SK-N-SH (cell line): ENCODE data around the gene ATP7B. TPM values are rescaled to one million over a fixed set of nuclear protein-coding genes. Genes with fewer than 3 reads are reported as not detected.

Source experiments
- CTCF ChIA-PET: fragments of 300-600, 350-600 bp; formaldehyde crosslinking; extraction: SDS; loops from one replicate; lab custom pipeline; 2021; lab: Yijun Ruan, JAX
- POLR2A ChIA-PET: fragments of 350-600 bp; sonication (Branson Sonifier 250); formaldehyde crosslinking; extraction: SDS; loops from one replicate; lab custom pipeline; 2020; ENCODE audit warnings: antibody characterized with exemption, inconsistent platforms; lab: Yijun Ruan, JAX
- DNase-seq: peaks from one replicate; pipeline ENCODE4 v3.0.0; 2012
- H2AFZ ChIP-seq: fragments of 200-600 bp; sonication (generic); 2 replicates; pipeline ENCODE4 v1.8.1; 2016; ENCODE audit warnings: antibody characterized with exemption, mild to moderate bottlenecking, low read depth
- H3F3A ChIP-seq: fragments of 200-600 bp; sonication (generic); replicated peaks from 2 replicates; pipeline ENCODE3; 2016; ENCODE audit warnings: antibody characterized with exemption, mild to moderate bottlenecking; ENCODE audit not compliant: insufficient read depth
- H3K27ac ChIP-seq, 2 experiments: fragments of 200-500 bp in 1 of 2; fragments of 200-600 bp in 1 of 2; sonication (Bioruptor generic) in 1 of 2; sonication (generic), shearing (Covaris generic) in 1 of 2; 2 replicates each; pipeline versions ENCODE4 v1.5.1 to v1.6.1; 2014 to 2016; ENCODE audit warnings: low read depth in 2 of 2, inconsistent platforms in 1 of 2, low read length in 1 of 2, mild to moderate bottlenecking in 1 of 2, mixed read lengths in 1 of 2
- H3K27me3 ChIP-seq: fragments of 200-600 bp; sonication (generic), shearing (Covaris generic); 2 replicates; pipeline ENCODE4 v1.6.1; 2016; ENCODE audit warnings: mixed run types; ENCODE audit not compliant: insufficient read depth
- H3K36me3 ChIP-seq, 2 experiments: fragments of 200-500 bp in 1 of 2; fragments of 200-600 bp in 1 of 2; sonication (Bioruptor generic) in 1 of 2; sonication (generic) in 1 of 2; replicated peaks in 1 of 2; 2 replicates each; pipeline versions ENCODE3 to v1.5.1; 2014 to 2016; ENCODE audit warnings: low read length in 1 of 2, mild to moderate bottlenecking in 1 of 2; ENCODE audit not compliant: insufficient read depth in 2 of 2, control insufficient read depth in 1 of 2
- H3K4me1 ChIP-seq, 2 experiments: fragments of 200-500 bp in 1 of 2; fragments of 200-600 bp in 1 of 2; sonication (Bioruptor generic) in 1 of 2; sonication (generic), shearing (Covaris generic) in 1 of 2; 2 replicates each; pipeline versions ENCODE4 v1.5.1 to v1.6.1; 2014 to 2016; ENCODE audit warnings: low read depth in 1 of 2, low read length in 1 of 2, mixed run types in 1 of 2; ENCODE audit not compliant: insufficient read depth in 2 of 2, control insufficient read depth in 1 of 2
- H3K4me2 ChIP-seq: fragments of 200-600 bp; sonication (generic), shearing (Covaris generic); 2 replicates; pipeline ENCODE4 v1.6.1; 2017; ENCODE audit warnings: mixed run types
- H3K4me3 ChIP-seq, 2 experiments: fragments of 200-500 bp in 1 of 2; fragments of 200-600 bp in 1 of 2; sonication (Bioruptor generic) in 1 of 2; sonication (generic), shearing (Covaris generic) in 1 of 2; 2 replicates each; pipeline versions ENCODE4 v1.5.1 to v1.8.1; 2014 to 2016; ENCODE audit warnings: low read depth in 2 of 2, inconsistent platforms in 1 of 2, low read length in 1 of 2, mild to moderate bottlenecking in 1 of 2, mixed read lengths in 1 of 2, moderate library complexity in 1 of 2
- H3K79me2 ChIP-seq: fragments of 200-600 bp; sonication (generic); 2 replicates; pipeline ENCODE4 v1.8.1; 2017; ENCODE audit warnings: mild to moderate bottlenecking; ENCODE audit not compliant: insufficient read depth
- H3K9ac ChIP-seq: fragments of 200-600 bp; sonication (generic); 2 replicates; pipeline ENCODE4 v1.6.1; 2017; ENCODE audit warnings: mixed run types
- H3K9me2 ChIP-seq: fragments of 200-600 bp; sonication (generic); 2 replicates; pipeline ENCODE4 v1.6.1; 2017; ENCODE audit warnings: mixed run types
- H3K9me3 ChIP-seq: fragments of 200-600 bp; sonication (generic); 2 replicates; pipeline ENCODE4 v1.6.1; 2017; ENCODE audit warnings: mixed run types, mild to moderate bottlenecking, moderate library complexity
- H4K20me1 ChIP-seq: fragments of 200-600 bp; sonication (generic); 2 replicates; pipeline ENCODE4 v1.6.1; 2017; ENCODE audit warnings: mild to moderate bottlenecking, mixed run types; ENCODE audit not compliant: insufficient read depth
- CHD2 ChIP-seq: fragments of 150-350 bp; IDR thresholded peaks from 2 replicates; pipeline ENCODE4 v1.6.1; 2018; ENCODE audit warnings: low read length; ENCODE audit not compliant: partially characterized antibody
- CTCF ChIP-seq: fragments of 200-600 bp; sonication (generic); IDR thresholded peaks from 2 replicates; pipeline ENCODE4 v1.6.1; 2017; ENCODE audit warnings: antibody characterized with exemption, mild to moderate bottlenecking, moderate library complexity
- ELF1 ChIP-seq: IDR thresholded peaks from 2 replicates; pipeline ENCODE4 v1.4.0; 2012
- EP300 ChIP-seq, 2 experiments: IDR thresholded peaks; 2 replicates each; pipeline versions ENCODE4 v1.4.0 to v1.6.1; 2012; ENCODE audit warnings: borderline replicate concordance in 1 of 2, low read depth in 1 of 2, low read length in 1 of 2
- EZH2phosphoT487 ChIP-seq: fragments of 200-600 bp; sonication (generic); IDR thresholded peaks from 2 replicates; pipeline ENCODE4 v1.6.1; 2017; ENCODE audit warnings: low read depth, mixed run types, mild to moderate bottlenecking, antibody characterized with exemption, moderate library complexity, borderline replicate concordance
- FOSL2 ChIP-seq: IDR thresholded peaks from 2 replicates; pipeline ENCODE4 v1.4.0; 2012; ENCODE audit warnings: low read depth, mild to moderate bottlenecking, moderate library complexity, borderline replicate concordance
- FOXJ3 ChIP-seq: sonication (generic); formaldehyde crosslinking; IDR thresholded peaks from 2 replicates; pipeline ENCODE4 v1.5.1; 2020; ENCODE audit warnings: mild to moderate bottlenecking, missing genetic modification reagents
- IRF3 ChIP-seq: fragments of 150-350 bp; IDR thresholded peaks from 2 replicates; pipeline ENCODE4 v1.6.1; 2016; ENCODE audit warnings: mild to moderate bottlenecking, low read depth, low read length
- JUND ChIP-seq: IDR thresholded peaks from 2 replicates; pipeline ENCODE4 v1.4.0; 2012
- MAX ChIP-seq: IDR thresholded peaks from 2 replicates; pipeline ENCODE4 v1.4.0; 2012; ENCODE audit warnings: low read depth
- MEF2A ChIP-seq: IDR thresholded peaks from 2 replicates; pipeline ENCODE4 v1.4.0; 2012; ENCODE audit warnings: low read depth, borderline replicate concordance
- PBX3 ChIP-seq: IDR thresholded peaks from 2 replicates; pipeline ENCODE4; 2012
- POLR2AphosphoS5 ChIP-seq: IDR thresholded peaks from 2 replicates; pipeline ENCODE4 v1.6.1; 2012; ENCODE audit warnings: low read depth, low read length
- RAD21 ChIP-seq: IDR thresholded peaks from 2 replicates; pipeline ENCODE4 v1.6.1; 2012; ENCODE audit warnings: mild to moderate bottlenecking, low read length
- RCOR1 ChIP-seq: fragments of 150-350 bp; IDR thresholded peaks from 2 replicates; pipeline ENCODE4 v1.6.1; 2017; ENCODE audit warnings: antibody characterized with exemption, low read length
- REST ChIP-seq: IDR thresholded peaks from 2 replicates; pipeline ENCODE4 v1.6.1; 2012; ENCODE audit warnings: mild to moderate bottlenecking, low read depth, low read length, moderate library complexity
- RFX5 ChIP-seq: IDR thresholded peaks from 2 replicates; pipeline ENCODE4 v1.6.1; 2012; ENCODE audit warnings: mild to moderate bottlenecking, improper control_type of control experiment, low read length
- SIN3A ChIP-seq: IDR thresholded peaks from 2 replicates; pipeline ENCODE4 v1.6.1; 2012; ENCODE audit warnings: low read depth, mild to moderate bottlenecking, low read length, moderate library complexity, borderline replicate concordance
- SMC3 ChIP-seq: IDR thresholded peaks from 2 replicates; pipeline ENCODE4 v1.6.1; 2012; ENCODE audit warnings: low read depth, low read length, improper control_type of control experiment
- YY1 ChIP-seq: IDR thresholded peaks from 2 replicates; pipeline ENCODE4 v1.4.0; 2012; ENCODE audit warnings: low read depth, mild to moderate bottlenecking
- WGBS: methylation state at CpG from one replicate; pipeline ENCODE4 v1.1.6; 2017; ENCODE audit warnings: low lambda C conversion rate; 5-methylcytosine and 5-hydroxymethylcytosine counted together
- polyA plus RNA-seq, 3 experiments: library from polyadenylated mRNA; depleted of rRNA; stranded (reverse); fragments of >200 nt; gene quantifications; 2 replicates each; pipeline ENCODE4 v1.2.3, GENCODE V29; 2012

Gene ATP7B
- polyA plus RNA-seq, 1 of the 3 experiments (the other 2 are of a cell fraction) = 4.4 TPM

GRCh38 chr13:51920786-51921185 is 90.5 kb downstream of the ATP7B start:
- no peaks in the 10 kb centered on the region for H3K79me2 ChIP-seq
- H3K4me2 ChIP-seq = no peak overlapping the region
- H3F3A ChIP-seq = no peaks in the 10 kb centered on the region
- no peak for DNase-seq
- no peaks in the 10 kb centered on the region for H3K36me3 ChIP-seq
- no peak overlapping the region for H3K9ac ChIP-seq
- H3K4me3 ChIP-seq = no peak overlapping the region
- H3K27me3 ChIP-seq = no peaks in the 10 kb centered on the region
- CTCF ChIA-PET = interaction anchor here (0.8 kb wide), 1 partner anchor 105 kb away, joined by 3 read pairs; no protein-coding TSS in a partner anchor
- POLR2A ChIA-PET = no interaction called here
- 78% methylated on average over 8 of the region's 8 CpGs for WGBS
- H4K20me1 ChIP-seq = no peaks in the 10 kb centered on the region
- H3K9me3 ChIP-seq = no peaks in the 10 kb centered on the region
- no peaks in the 10 kb centered on the region for H3K4me1 ChIP-seq
- H3K27ac ChIP-seq = no peak overlapping the region
- no peaks in the 10 kb centered on the region for H3K9me2 ChIP-seq
- no peak overlapping the region for H2AFZ ChIP-seq
- TF ChIP-seq MAX = no peak
- no peak for TF ChIP-seq REST
- no peak for TF ChIP-seq ELF1
- no peak for TF ChIP-seq SIN3A
- TF ChIP-seq CHD2 = no peak
- TF ChIP-seq YY1 = no peak
- no peak for TF ChIP-seq RFX5
- no peak for TF ChIP-seq POLR2AphosphoS5
- TF ChIP-seq IRF3 = no peak
- TF ChIP-seq PBX3 = no peak
- TF ChIP-seq CTCF = no peak
- no peak for TF ChIP-seq RCOR1
- no peak for TF ChIP-seq EP300 (IDR thresholded peaks at IDR 0.05; ENCODE audit: borderline replicate concordance in 1 of 2, low read depth in 1 of 2, low read length in 1 of 2)
- no peak for TF ChIP-seq JUND
- TF ChIP-seq EZH2phosphoT487 = no peak
- TF ChIP-seq MEF2A = no peak
- TF ChIP-seq FOXJ3 = no peak
- TF ChIP-seq FOSL2 = no peak
- no peak for TF ChIP-seq SMC3
- no peak for TF ChIP-seq RAD21
- TF ChIP-seq, all 33 proteins: peak for 0
